GM21528 (cell line): Measurements from ENCODE around the gene EEFSEC.
"Not testable (repeated sequence)": the region's sequence is repeated elsewhere in the genome, so short reads cannot be mapped to it uniquely, and the experiment has no call there.

ENCODE experiments used
- ATAC-seq: cut with Tn5 transposase; IDR thresholded peaks from one replicate; pipeline ENCODE4 v1.9.1; 2021; ENCODE audit warnings: mild to moderate bottlenecking, moderate library complexity; ENCODE audit not compliant: unreplicated experiment, low FRiP score

Gene EEFSEC

DNA sequence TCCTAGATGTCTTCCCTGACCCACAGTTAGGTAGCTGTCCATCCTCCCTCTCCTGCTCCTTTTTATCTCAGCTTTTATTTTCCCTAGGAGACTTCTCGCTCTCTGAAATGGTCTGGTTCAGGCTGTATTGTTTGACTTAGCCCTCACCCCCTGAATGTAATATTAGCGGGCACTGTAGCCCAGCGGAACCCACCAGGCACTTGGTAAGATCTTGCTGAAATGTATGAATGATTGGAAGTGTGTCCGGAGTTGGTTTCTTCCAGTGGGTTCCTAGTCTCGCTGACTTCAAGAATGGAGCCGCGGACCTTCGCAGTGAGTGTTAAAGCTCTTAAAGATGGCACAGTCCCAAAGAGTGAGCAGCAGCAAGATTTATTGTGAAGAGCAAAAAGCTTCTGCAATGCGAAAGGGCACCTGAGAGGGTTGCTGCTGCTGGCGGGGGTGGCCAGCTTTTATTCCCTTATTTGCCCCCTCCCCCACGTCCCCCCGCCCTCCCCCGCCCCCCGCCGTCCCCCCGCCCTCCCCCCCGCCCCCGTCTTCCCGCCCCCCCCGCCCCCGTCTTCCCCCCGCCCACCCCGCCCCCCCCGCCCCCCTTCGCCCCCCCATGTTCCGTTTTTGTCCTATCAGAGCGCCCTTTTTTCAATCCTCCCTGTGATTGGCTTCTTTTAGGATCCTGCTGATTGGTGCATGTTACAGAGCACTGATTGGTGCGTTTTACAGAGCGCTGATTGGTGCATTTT is 694 bp upstream of the EEFSEC start:
- ATAC-seq, result peak; percentile 36

DNA sequence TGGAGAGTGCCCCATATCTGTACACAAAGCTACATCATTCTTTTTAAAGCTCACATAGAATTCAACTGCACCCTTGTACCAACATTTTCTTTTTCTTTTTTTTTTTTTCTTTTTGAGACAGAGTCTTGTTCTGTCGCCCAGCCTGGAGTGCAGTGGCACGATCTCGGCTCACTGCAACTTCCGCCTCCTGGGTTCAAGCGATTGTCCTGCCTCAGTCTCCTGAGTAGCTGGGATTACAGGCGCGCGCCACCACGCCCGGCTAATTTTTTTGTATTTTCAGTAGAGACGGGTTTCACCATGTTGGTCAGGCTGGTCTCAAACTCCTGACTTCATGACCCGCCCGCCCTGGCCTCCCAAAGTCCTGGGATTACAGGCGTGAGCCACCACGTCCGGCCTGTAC is 1.1 kb downstream of the EEFSEC start:
- ATAC-seq, result not testable (repeated sequence)

DNA sequence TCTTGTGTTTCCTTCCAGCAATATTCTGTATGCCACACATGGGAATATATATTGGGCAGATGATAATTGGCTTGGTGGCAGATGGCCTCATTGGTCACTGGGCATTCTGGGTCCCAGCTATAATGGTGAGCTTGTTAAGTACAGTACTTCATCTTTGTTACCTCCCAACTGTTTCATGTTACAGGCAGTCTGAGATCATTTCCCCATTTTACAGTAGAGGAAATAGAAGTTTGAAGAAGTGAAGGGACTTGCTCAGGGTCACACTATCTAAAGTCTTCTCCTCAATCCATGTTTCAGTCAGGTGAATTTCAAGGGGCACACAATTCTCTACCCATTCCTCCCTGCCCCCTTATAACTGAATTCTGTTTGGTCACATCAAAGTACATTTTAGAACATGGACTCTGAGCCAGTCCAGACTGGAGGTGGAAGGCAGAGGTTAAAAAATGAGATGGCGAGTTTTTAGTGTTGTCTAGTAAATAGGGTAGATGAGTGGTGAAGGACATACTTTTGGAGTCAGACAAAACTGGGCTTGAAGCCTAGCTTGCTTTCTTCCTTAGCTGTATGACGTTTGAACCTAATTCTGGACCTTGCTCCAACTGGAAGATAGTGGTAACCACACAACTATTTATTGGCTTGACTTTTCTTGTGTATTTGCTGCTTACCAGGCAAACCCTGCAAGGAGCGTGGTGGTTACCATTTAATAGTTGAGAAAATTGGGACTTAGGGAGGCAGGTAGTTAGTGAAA is 2.5 kb downstream of the EEFSEC start:
- no peak for ATAC-seq

DNA sequence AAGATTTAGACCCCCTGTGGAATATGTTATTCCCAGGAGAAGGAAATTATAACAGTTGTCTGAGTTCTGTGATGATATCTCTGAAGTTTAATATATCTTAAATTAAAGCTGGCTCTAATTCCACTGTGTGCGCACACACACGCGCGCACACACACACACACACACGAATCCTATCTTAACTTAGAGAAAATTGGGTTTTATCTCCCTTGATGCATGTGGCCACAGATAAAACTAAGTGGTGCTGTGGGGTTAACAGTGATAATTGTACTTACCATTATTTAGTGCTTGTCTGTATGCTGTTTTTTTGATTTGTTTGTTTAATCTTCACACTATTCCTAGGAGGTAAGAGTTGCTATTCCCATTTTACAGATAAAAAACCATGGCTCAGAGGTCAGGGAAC is 7.4 kb downstream of the EEFSEC start:
- no peak for ATAC-seq

DNA sequence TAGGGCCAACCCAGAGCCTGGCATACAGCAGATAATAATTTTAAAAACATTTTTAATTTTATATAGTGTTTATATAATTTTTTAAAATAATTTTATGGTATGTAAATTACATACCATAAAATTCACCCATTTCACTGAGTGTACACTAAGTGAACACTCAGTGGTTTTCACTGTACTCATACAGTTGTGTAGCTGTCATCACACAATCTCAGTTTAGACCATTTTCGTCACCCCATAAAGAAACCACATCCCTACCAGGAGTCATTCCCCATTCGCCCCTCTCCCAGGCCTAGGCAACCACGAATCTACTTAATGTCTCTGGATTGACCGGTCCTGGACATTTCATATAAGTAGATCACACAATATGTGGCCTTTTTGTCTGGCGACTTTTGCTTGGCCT is 10.2 kb downstream of the EEFSEC start:
- no peak for ATAC-seq

DNA sequence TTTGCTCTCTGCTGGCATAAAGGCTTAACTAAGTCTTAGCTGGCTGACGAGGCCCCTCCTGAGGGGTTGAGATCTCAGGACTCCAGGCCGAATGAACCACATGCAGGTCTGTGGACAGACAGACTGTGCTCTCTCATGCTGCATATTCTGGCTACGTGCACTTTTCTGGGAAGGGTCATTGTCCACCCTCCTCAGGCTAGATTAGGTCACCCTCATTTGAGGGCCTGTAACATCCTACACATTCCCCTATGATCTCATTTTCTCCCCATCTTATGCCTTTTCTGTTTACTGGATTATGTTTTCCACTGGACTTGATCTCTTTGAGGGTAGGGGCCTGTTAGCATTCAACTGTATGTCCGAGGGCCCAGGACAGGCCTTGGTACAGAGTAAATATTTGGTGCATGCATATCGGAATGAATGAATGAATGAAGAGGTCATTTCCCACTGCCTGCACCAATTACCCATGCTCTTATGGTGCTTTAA is 13.7 kb downstream of the EEFSEC start:
- no peak for ATAC-seq

DNA sequence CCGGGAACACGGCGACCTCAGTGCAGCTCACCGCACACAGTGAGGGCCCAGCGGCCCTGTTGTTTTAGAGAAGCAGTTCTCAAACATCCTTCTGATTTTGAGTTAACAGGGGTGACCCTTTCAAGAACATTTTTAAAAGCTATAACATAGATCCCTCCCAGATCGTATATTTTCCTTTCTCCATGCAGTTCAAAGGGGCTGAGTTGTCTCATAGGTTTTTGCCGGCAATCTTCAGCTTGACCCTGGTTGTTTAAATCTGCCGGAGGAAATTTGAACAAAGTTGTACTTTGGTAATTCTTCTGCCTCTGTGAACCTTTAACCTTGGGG is 14.3 kb downstream of the EEFSEC start:
- ATAC-seq, result no peak

DNA sequence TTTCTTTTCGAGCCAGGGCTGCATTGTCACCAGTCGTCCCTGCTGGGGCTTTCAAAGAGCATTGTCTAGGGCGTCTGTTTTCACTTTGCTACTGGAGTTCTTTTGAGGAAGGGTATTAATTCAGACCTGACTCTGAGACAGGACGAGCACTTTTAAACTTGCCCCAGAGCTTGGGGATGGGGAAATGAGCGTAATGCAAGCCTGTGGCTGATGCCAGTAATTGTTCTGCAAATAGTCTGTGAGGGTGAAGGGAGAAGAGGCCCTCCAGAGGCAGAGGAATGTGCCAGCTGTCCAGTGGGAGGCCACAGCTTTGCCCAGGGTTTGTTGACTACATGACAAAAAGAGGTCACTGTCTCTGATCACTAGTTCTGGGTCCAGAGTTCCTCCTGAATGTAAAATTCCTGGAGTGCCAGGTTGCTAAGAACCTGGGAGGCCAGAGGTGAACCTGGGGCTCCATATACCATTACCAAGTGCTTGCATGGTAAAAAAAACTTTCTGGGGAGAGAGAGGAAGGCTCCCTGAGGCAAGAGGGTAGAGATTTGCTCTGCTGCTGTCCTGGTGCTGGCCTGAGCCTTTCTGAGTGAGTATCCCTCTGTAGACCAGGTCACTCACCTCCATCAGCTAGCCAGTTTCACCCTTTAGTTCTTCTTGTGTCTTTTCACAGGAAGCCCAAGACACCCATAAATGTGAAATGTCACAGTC is 14.8 kb downstream of the EEFSEC start:
- ATAC-seq, result no peak

DNA sequence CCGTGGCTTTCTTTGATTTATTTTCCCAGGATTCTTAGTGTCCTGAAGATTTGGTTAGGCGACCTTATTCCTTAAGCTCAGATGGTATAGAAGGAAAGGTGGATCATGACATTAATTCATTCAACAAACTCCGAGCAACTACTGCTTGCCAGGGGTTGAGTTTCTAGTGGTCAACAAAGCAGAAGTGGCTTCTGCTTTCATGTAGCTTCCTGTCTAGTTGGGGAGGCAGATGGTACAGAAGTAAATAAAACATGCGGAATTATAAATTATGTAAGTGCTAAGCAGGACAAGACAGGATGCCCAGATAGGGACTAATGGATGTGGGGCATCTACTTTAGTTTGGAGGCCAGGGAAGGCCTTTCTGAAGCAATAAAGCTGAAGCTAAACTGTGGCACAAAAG is 15.6 kb downstream of the EEFSEC start:
- ATAC-seq, result no peak

DNA sequence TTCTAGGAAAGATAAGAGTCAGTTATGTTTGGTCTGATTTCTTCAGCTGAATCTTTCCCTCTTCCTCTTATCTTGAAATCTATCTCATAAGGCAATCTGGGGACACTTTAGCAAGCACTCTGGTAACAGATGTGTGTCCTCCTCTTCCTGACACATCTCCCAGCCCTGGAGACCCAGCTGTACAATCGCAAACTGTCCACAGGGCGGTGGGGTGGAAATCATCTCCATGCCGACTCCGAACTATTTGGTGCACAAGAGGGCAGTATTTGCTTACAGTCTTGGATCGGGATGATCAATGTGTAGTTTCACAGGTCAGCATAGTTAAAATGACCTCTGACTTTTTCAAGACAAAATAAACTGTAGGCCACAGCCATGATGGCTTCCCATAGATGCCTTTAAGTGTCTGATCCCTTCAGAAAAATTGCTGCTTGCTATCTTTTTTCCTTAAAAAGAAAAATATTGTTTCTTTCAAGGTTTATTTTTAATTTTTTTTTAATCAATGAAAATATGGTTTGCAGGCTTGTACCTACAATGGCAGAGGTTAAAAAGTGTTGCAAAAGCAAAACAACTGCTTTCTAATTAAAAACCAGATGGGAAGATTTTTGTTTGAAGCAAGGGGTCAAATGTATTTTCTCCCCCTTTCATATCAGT is 17.7 kb downstream of the EEFSEC start:
- ATAC-seq, result no peak

DNA sequence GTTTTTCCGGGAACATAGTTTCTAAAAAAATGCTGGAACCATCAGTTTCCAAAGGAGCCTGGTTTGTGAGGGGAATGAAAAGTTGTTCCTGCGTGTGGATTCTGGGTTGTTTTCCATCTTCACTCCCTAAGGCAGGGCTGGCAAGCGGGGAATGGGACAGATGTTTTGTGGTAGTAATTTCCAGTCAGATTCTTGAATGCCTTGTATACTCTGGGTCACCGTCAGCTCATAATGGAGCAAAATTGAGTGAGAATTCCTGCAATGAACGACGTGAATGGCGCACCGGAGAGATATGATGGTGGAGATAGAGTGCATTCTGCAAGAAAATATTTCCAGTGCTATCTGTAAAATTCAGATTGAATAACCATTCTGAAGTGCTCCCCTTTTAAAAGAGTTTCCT is 19.9 kb downstream of the EEFSEC start:
- no peak for ATAC-seq

DNA sequence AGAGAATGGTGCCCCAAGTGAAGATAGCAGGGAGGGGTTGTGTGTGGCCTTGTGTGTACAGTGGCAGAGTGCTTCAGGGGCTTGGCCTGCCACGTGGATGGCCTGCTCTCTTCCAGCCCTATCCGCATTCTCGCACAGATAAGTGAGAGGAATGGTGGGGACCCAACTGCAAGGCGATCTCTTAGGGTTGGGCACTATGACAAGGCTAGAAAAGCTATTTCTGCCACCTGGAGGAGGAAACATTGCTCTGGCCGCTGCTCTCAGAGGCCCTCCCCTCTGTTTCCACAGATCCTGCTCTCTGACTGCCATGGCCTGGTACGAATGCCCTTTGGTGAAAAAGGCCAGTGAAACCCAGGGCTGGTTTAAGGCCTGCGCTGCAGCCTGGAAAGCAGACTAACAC is 20.6 kb downstream of the EEFSEC start:
- ATAC-seq, result no peak

DNA sequence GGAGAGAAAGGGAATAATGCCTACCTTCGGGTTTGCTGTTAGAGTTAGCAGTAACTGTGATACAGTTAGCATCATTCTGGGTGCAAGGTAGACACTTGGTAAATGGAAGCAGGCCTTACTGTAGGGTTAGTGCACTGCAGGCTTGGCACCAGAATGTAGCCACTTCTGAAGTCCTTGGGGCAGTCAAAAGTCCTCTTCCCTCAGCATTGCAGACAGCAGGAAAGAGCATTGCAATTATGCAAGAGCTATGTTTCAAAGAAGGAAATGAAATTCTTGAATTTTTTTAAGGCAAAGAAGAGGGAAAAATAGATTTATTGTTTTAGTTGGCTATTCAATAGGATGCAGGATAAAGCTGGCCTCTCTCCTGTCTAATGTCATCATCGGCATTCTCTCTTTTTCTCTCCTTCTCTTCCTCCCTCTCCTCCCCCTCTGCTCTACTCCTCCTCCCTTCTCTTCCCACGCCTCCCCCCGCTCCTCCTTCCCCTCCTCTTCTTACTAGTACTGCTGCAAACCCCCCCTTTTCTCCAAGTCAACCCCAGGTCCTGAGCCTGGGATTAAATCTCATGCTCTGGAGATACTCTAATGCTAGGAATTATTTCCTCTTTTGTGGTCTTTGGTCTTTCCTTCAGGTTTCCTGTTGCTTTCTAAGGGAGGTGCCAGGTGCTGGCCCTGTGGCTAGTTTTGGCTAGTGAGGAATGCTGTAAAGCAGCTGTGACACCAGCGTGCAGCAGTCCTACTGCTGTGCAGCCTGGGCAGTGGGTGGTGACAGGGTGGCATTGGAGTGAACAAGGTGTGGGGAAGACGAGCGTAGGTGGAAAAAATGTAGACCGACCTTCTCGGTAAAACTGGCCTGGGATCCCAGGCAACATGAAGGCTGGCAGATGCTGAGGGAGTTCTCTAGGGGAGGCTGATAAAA is 21.7 kb downstream of the EEFSEC start:
- ATAC-seq, result no peak

DNA sequence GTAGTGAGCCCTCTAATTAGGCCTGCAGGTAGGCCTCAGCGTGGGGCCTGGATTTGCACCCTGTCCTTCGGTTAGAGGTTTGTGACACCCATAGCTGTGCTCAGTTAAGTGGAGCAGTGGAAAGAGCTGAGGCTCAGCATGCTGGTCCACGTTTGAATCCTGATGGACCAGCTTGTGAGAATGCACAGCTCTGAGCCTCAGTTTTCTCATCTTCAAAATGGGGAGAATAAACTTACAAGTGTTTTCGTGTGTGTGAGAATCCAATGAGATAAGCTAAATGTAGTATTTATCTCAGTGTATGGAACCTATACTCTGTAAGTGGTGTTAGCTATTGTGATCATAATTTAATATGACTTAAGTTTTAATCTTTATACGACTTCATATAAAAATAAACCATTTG is 22.5 kb downstream of the EEFSEC start:
- ATAC-seq, result no peak

DNA sequence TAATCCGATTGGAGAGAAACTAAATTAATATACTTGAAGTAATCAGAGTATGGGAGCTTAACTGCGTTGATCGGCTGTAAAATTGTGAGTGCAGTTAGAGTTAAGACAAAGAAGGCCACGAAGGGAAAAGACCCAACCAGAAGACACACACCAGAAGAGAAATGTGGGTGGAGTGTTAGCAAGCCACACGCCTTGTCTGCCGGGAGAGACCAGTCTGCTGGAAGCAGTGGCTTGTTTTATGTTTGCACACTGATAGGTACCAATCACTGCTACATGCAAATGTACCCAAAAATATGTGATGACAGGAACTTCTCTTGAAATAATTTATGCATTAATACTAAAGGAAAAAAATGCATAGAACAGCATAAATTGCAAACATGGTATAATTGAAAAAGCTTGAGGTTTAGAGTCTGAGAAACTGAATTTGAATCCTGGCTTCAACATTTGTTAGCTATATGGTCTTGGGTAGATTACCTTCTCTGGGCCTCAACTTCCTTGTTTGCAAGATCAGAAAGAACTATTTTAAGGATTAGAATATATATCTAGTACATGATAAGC is 23.1 kb downstream of the EEFSEC start:
- no peak for ATAC-seq

DNA sequence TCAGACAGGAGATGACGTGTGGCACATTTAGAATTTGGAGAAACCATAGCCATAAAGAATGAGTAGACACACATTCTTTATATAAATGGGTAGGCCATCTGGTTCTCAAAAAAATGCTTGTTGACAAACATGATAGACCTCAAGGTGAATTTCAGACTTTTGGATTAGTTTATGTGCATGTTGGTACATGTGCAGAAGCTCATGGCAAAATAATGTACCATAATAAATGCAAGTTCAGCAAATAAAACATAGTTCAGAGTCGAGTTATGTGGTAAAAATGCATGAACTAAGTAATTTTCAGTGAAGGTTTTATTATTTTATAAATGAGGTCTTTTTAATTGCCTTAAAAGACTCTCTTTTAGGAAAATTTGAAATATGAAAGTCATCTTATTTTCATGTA is 24.6 kb downstream of the EEFSEC start:
- ATAC-seq, result no peak

DNA sequence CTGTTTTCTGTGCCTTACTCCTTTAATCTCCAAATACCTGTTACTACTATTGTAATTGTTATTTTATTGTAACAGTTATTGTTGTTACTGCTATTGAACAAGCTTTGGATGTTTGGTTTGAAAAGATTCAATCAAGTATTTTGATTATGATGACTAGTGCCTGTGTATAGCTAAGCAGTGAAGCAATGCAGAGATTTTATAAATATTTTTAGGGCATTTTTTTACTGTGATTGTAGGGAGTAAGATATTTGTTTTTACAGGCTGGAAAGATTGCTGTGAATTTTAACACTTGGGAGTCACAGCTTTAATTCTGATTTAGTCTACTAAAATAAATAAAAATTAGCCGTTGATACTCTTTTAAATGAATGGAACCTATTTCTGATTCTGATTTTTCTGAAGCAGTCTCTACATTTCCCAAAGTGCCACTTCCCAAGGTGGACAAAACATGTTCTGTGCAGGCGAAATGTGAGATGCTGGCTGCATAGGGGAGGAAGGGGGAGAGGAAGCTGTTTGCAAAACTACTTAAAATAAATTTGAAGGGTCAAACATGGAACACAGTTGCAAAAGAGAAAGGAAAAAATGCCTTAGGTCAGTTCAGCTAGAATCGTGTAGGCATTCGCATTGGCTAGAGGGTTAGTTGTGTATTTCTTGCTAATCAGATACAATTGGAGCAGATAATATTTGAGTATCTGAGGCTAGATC is 25.7 kb downstream of the EEFSEC start:
- ATAC-seq, result no peak

DNA sequence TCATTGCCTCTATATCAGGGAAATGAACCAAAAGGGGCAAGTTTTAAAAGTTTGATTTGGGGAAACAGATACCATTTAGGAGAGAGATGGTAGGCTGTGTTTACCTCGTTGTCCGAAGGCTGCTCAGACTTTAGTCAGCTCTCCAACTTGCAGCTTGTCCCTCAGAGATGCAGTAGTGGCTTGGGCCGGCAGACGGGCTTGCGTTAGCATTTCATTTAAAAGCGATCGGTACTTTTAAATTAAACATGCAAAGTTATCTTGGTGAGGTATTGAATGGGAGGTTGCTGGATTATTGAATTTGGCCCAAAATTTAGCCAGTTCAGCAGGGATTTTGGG is 26.2 kb downstream of the EEFSEC start:
- ATAC-seq, result no peak

DNA sequence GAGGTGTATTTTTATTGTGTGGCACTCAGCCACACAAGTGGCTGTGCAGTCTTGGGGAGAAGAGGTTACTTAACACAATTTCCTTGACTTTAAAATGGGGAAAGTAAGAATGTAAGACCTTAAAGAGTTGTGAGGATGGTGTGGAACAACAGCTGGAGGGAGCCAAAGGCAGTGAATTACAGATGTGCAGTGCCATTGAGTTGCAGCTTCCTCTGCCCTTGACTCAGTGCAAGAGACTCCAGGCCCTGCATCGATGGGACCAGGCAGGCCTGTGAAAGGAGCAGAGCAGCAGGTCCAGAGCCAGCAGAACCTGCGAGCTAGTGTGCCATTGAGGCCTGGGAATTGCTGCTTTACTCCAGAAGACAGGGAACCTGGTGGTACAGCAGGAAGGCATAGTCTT is 27.2 kb downstream of the EEFSEC start:
- no peak for ATAC-seq
